Measurements from ENCODE around the gene NUCB1.

The NUCB1 gene

DNA sequence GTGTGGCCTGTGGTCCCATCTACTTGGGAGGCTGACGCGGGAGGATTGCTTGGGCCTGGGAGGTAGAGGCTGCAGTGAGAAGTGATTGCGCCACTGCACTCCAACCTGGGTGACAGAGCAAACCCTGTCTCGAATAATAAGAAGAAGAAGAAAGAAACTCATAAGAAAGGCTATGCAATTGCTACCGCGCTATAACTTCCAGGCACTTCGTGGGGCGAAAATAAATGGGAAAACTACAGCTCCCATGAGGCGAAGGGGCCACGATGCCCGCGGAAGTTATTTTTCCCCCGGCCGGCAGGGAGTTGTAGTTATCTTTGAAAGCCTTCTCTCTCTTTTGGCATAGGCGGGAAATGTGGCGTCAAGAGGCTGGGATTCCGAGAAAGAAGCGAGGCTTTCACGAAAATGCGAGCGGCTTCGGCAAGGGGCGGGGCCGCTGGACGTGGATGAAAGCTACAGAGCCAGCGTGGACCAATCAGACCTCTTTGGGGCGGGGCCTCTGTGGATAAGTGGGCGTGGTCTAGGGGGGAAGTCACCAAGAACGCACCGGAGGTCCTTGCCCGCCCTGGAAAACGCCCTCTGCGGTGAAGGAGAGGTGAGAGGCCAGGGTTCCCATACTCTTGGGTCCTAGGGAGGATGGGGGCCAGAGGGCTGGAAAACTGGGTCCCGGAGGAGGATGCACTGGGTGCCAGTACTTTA is at the start of gene NUCB1:
Gene NUCB1, plus strand, starts transcription at position 532 of the 696 bp plus-strand sequence. CDS start 485 bp downstream, outside the sequence.
- TF ChIP-seq, protein P1, sequence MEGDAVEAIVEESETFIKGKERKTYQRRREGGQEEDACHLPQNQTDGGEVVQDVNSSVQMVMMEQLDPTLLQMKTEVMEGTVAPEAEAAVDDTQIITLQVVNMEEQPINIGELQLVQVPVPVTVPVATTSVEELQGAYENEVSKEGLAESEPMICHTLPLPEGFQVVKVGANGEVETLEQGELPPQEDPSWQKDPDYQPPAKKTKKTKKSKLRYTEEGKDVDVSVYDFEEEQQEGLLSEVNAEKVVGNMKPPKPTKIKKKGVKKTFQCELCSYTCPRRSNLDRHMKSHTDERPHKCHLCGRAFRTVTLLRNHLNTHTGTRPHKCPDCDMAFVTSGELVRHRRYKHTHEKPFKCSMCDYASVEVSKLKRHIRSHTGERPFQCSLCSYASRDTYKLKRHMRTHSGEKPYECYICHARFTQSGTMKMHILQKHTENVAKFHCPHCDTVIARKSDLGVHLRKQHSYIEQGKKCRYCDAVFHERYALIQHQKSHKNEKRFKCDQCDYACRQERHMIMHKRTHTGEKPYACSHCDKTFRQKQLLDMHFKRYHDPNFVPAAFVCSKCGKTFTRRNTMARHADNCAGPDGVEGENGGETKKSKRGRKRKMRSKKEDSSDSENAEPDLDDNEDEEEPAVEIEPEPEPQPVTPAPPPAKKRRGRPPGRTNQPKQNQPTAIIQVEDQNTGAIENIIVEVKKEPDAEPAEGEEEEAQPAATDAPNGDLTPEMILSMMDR (IDR thresholded peaks at IDR 0.05), result peak; percentile 22; the same call in 1 of the 2 replicates
- no peak for TF ChIP-seq ZFX (IDR thresholded peaks at IDR 0.05; ENCODE audit: borderline replicate concordance)
- peak within 1 kb of the TSS; percentile 98 for H3K27ac ChIP-seq

- H3K27ac ChIP-seq, result peak overlapping the region; percentile 34
- TF ChIP-seq ZFX (IDR thresholded peaks at IDR 0.05; ENCODE audit: borderline replicate concordance), result no peak
- TF ChIP-seq, protein P1 (IDR thresholded peaks at IDR 0.05), result no peak
Observed at GRCh38 chr19:48852292-48852691, 47.8 kb upstream of the NUCB1 start.

DNA sequence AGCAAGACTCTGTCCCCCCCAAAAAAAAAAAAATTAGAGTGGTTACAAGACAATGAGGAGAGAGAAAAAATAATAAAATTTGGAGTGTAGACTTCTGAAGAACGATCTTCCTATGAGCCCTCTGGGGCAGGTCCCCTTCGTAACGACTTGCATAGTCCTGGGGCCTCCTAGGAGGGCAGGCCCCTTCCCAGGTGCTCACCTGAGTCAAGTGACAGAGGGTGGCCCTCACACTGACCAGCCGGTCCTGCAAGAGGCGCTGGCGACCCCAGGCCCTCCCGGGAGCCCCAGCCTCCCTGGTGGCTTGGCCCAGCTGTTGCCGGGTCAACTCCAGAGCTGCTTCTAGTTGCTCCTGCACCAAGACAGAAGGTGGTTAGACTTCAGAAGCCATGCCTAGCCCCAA is 46.6 kb upstream of the NUCB1 start:
- peak overlapping the region; percentile 34; the same call in 1 of the 2 replicates for H3K27ac ChIP-seq
- TF ChIP-seq, protein P1 (IDR thresholded peaks at IDR 0.05), result no peak
- no peak for TF ChIP-seq ZFX (IDR thresholded peaks at IDR 0.05; ENCODE audit: borderline replicate concordance)

DNA sequence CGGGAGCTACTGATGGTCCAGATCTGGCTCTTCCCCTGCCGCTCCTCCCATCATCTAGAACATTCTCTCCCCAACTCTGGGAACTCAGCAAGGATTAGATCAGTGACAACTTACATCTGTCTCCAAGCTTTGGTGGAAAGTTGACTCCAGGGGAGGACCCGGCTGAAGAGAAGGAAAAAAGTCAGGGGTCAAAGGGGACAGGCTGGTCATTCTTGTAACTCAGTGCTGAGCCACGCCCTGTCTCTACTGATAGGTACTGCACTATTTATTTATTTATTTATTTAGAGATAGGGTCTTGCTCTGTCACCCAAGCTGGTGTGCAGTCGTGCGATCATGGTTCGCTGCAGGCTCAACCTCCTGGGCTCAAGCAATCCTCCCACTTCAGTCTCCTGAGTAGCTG is 46.0 kb upstream of the NUCB1 start:
- H3K27ac ChIP-seq, result no peak overlapping the region
- TF ChIP-seq, protein P1 (IDR thresholded peaks at IDR 0.05), result no peak
- no peak for TF ChIP-seq ZFX (IDR thresholded peaks at IDR 0.05; ENCODE audit: borderline replicate concordance)

DNA sequence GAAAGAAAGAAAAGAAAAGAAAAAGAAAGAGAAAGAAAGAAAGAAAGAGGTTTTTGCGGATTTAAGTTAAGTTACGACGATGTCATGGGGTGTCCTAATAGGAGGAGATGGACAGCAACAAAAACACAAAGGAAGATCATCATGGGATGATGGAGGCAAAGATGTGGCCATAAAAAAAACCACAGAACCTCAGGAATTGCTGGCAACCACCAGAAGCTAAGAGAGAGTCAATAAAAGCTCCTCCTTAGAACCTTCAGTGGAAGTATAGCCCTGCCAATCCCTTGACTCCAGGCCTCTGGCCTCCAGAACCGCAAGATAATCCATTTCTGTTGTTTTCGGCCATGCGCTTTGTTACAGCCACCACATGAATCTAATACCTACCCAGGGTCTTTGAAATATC is 43.2 kb upstream of the NUCB1 start:
- H3K27ac ChIP-seq, result no peak overlapping the region
- TF ChIP-seq, protein P1 (IDR thresholded peaks at IDR 0.05), result no peak
- TF ChIP-seq ZFX (IDR thresholded peaks at IDR 0.05; ENCODE audit: borderline replicate concordance), result no peak

DNA sequence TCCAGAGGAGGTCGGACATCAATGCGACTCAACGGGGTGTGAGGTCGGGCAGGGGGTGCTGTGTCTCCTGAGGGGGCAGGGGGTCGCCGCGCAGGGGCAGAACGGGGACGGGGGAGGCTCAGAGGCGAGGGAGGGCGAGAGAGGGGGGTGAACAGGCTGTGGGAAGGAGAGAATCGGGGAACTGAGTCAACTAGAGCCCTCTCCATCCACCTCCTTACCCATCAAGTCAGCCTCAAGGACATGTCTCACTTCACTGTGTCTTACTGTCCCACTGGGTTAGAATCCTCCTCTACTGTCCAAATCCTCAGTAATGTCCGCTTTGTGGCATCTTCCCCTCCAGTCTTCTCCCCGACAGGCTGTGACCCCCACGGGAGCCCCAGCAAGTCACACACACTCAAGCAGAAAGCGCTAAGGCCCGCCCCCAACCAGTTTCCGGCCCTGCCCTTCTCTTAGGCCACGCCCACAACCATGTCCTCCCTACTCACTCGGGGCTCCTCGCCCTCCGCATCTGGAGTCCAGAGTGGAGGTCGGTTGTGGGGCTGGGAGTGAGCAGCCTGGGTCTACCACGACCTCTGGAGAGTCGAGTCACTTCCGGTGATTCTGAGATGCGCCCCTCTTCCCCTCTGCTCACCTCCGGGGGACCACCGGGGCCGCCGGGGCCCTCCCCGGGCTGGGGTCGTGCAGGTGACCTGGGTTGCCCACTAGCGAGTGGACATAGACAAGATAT is 41.0 kb upstream of the NUCB1 start:
- TF ChIP-seq, protein P1 (IDR thresholded peaks at IDR 0.05), result no peak
- TF ChIP-seq ZFX (IDR thresholded peaks at IDR 0.05; ENCODE audit: borderline replicate concordance), result no peak
- H3K27ac ChIP-seq, result peak overlapping the region; percentile 92
